HG03469 (cell line): ENCODE results near the gene FGFR2.

Experiments used
- ATAC-seq: cut with Tn5 transposase; IDR thresholded peaks from one replicate; pipeline ENCODE4 v1.9.1; 2021; ENCODE audit warnings: mild to moderate bottlenecking, moderate library complexity, moderate number of reproducible peaks; ENCODE audit not compliant: unreplicated experiment

FGFR2 gene

DNA sequence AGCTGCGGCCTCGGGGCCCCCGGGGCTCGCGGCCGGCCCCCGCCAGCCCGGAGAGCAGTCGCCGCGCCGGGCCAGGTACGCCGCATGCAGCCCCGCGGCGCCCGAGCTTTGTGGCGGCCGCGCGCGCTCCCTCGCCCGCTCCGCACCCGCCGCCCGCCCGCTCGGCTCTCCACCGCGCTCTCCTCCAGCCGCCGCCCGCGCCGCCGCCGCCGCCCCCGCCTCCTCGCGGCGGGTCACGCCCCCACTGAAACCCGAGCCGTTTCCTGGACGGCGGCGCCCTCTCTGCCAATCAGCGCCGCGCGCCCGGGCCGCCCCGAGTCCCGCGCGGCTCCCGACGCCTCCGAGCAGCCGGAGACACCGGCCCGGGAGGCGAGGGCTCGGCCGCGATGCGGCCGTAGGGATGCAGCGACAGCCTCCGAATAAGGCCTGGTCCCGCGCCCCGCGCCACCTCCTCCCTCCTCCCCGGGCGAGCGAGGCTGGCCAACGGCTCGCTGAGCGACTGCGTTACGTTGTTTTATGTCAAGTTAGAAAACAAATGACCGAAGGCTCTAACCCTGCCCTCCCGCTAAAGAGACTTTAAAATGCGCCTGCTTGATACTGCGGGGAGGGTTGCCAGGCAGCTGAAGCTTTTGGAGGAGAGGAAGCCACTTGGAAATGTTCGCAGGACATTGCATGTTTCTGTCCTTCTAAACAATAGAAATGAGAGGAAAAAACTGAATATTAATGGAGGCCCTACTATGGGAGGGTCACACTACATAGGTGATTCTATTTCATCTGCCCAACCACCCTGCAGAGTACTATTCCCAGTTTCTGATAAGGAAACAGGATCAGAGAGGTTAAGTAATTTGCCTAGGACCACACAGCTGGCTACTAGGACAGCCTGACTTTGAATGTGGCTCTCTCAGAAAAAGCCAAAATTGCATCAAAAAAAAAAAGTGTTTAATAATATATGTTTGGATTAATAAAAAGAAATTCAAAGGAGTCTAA lies at the start of gene FGFR2:
TSS of gene FGFR2 (minus strand) at position 182 of the 987 bp plus-strand sequence. CDS start 4,627 bp downstream, outside the sequence.
- ATAC-seq, result no peak

DNA sequence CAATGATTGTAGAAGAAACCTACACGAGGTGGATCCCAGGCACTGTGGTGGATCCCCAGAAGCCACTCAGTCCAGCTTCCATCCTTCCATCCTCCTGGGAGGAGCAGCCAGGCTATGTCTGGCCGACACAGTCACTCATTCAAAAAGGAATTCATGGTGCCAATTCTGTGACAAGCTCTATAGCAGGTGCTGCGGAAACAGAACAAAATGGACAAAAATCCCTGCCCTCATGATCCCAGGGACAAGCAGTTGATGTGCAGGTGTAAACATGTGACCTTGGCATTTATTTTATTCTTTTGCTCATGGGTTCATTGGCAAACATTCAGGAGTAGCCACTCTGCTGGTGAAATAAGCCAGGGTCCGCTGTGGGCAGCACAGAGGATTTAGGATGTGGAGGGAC lies 49.2 kb upstream of the FGFR2 start:
- ATAC-seq, result no peak

DNA sequence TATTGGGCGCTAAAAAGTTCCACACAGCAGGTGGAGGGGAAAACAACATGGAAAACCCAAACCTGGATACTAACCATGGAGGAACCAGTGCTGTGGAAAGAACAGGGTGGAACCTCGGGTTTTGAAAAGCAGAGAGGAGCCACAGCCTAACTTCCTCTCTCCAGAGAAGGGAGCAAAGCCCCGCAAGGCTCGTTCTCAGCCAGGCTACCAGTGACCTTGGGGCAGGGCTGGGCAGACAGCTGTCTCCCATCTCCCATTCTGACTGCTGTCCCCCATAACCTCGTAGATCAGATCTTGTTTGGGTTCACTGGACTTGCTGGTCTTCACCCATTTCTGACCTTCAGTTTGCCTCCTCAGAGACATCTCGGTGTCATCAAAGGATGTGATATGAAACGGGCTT lies 47.5 kb upstream of the FGFR2 start:
- no peak for ATAC-seq

DNA sequence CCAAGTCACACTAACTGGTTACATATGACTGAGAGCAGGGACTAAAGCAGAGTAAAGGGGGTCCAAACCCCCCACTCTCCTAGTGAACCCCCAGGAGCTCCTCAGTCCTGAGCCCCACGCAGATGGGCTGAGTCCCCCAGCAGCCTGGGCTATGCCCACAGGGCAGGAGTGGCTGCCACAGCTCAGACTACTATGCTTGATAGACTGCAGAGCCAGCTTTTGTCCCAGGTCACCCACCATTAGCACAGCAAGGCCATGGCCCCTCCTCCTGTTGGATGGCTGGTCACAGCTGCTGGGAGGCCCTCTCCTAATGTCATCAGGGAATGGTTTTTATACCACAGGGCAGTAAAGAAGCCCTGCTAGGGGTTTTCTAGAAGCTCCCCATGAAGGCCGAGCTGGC lies 46.3 kb upstream of the FGFR2 start:
- ATAC-seq, result no peak

DNA sequence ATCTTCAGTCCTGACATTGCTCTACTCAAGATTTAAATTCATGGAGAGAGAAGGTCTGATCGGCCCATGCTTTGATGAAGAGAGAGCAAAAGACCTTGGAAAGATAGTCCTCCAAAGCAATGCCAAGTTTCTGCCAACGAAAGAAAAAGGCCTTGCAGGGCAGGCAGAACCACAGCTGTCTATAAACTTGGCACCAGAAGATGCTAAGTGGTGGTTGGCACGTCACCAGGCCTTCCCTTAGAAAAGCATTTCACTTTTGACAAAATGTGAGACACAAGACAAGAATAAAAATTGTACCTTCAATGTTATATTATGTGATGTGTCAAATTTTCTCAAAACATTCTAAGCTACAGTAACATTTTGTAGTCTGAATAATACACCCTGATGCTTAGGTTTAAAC lies 42.0 kb upstream of the FGFR2 start:
- no peak for ATAC-seq

DNA sequence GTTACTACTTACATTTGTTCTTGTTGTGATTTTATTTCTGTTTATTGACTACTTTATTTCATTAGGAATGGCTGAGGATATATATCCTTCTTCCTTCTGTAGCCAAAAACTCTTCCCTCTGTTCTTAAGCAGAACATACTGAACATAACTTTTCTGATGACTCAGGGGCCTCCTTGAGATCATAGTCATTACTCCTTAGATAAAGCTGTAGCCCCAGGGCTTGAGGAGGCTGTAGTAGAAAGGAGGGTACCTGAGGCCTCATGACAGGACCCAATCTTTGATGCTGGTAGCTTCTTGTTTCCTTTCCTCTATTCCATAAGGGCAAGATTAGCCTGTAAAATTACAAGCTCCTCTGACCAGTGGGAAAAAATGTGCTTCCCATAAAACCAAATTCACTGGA lies 41.2 kb upstream of the FGFR2 start:
- ATAC-seq, result no peak

DNA sequence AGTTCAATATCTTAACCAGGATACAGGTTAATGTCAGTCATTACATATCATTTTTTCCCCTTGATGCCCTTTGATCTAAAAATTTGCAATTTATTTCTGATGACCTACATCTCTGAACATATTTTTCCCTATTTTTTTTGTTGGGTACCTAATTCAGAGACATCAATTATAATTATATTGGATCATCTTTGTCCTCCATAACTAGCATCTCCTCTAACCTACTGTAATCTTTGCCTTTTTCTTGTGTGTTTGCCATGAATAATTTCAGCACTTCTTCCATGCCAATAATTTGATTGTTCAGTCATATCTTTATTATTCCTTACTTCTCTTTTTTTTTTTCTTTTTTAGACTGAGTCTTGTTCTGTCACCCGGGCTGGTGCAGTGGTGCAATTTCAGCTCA lies 39.2 kb upstream of the FGFR2 start:
- ATAC-seq, result no peak

DNA sequence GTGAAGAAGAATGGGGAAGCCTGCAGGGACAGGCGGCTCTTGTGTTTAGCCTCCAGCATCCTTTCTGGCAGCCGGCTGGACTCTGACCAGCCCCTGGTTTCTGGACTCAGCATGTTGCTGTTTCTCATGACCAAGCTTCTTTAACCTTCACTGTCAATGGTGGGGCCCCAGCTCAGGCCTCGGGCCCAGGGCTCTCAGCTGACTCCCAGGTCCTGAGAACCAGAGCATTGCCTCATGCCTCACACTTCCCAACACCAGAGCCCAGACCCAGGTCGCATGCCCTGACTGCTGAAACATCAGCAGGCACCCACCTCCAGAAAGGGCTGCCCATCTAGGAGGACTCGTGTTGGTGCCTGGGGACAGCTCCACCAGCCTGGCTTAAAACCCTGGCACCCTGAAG lies 34.8 kb upstream of the FGFR2 start:
- no peak for ATAC-seq

DNA sequence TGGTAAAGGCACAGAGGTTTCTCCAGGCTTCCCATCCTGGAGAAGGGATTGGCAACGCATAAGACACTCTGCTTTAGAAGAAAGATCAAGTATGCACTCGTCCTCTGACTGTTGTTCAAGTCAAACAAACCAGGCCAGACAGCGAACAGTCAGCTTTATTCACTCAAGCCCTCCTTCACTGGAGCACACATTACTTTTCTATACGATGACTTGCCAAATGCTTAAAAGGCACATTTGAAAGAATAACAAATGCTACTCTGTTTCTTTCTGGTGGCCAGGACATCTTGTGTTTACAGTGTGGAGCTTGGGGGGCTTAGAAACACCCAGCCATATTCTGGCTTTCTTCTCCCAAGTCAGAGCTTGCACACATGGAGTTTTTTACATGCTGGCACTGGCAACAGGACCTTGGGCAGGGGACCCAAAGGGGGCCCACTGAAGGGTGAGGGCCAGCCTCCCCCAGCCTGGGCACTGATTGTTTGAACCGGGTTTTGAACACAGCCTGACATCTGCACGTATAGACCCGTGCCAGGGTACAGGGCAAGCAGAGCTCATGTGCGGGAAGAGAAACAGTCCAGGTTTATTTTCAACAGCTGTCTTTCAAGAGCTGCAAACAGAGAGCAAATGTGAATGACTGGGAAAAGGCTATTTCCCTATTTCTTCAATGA lies 33.3 kb upstream of the FGFR2 start:
- no peak for ATAC-seq

DNA sequence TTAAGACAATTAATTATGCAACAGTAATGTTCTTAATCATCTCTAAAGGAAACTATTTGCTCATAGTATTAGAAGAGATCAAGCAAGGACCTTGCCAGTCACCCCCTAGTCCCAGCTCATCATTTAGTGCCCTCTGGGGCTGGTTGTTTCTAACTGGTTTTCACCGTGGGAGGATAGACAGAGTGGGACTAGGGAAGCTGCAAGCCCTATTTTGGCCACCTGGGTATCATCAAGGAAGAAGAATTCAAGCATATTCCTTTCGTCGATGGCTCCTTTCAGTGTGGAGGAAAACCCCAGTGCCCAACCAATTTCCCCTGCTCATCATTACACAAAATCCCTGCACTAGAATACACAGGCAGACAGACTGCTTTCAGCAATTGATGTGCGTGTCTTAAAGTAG lies 30.6 kb upstream of the FGFR2 start:
- ATAC-seq, result no peak

DNA sequence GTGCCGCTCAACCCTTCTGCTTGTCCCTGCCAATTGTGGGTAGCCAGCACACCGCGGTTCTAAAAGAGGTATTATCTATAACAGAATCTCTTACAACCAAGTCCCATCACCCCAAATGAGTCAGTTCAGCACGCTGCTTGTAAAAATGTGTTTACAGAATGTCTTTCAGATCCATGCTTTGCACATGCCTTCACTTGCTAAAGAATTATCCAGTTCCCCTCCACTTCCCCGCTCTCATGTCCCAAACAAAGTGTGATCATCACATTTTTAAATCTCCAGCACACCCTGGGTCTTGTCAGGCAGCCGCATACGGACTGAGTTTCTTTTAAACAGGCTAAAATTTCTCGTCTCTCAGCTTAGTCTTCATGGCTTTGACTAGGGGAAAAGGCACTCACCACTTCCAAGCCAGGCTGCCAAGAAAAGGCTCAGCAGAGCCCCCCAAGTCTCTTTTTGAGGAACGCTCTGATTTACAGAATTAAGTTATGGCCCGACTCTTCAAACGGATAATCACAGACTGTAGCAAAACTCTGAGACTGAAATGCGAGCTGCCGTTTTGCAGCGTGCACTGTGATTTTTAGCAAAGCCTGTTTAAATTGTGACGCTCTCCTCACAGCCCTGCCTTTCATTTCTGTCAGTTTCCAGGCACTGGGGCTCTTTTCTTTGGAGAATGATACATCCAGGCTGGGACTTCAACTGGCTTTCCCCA lies 29.8 kb upstream of the FGFR2 start:
- no peak for ATAC-seq

DNA sequence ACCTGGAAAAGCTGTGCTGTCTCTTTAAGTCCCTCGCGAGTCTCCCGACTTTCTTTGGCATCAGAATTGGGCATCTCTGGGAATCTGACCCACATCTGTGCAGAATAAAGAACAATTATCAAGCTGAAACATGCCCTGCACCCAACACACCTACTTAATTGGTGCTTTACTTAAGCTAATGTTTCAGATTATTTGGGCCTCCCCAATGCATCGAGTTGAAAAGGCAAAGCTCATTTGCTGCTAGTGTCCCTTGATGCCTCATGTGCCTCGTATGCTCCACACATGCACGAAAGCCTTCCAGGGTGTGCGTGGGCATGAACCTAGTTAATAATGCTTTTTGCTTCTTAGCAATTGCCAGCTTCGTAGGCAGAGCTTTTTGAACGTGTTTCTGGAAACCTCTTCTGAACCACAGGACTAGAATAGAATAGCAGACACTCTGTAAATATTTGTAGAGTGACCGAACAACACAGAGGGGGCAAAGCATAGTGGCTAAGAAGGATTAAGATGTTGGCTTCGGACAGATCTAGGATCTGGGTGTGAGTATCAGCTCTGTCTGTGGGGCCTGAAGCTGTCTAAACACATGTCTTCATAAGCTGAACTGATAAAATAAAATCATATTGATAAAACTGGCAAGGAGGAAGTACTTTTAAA lies 26.7 kb upstream of the FGFR2 start:
- ATAC-seq, result no peak

DNA sequence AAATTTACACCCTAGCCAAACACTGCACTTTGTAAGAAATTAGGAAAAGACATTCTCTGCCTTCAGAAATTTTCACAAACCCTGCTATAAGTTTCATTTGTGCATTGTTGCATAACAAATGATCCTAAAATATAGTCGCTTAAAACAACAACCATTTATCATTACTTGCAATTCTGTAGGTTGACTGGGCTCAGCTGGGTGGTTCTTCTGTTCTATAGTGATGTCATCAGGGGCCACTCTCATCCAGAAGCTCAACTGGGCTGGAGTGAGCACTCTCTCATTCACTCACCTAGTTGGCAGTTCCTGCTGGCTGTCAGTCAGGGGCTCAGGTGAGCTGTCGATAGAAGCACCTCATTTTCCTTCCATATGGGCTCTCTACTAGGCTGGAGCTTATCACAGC lies 20.7 kb upstream of the FGFR2 start:
- no peak for ATAC-seq

DNA sequence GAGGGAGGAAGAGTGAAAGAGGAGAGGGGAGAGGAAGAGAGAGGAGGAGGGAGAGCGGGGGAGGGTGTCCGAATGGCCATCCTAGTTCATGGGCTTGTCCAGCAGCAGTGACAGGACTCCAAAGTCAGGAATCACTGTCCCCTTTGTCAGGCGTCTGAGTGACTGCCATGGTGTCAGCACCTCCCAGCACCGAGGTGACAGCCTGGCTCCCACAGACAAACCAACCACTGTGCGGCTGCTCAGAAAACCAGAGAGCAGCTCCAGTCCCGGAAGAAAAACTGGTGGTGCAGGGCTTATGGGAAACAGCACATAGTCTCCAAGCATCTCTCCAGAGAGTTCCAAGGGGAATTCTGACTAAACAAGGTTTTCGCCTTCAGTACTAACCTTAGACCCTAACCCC lies 18.9 kb upstream of the FGFR2 start:
- ATAC-seq, result no peak

DNA sequence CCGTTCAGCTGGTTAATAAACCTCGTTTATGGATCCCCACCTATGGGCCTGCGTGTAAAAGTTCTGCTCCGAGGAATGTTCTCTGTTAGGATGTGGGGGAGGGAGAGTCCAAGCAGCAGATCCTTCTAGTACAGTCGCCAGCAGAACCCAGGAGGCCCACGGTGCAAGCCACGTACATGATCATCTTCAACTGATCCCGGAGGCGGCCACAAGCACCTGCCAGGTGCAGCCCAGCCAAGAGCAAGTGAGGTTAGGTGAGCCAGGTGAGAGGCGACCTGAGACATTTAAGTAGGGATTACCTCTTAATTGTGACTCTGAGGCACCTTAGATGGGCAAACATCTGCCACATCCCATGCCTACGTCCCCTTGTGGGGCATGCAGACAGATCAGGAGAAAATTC lies 18.0 kb upstream of the FGFR2 start:
- no peak for ATAC-seq

DNA sequence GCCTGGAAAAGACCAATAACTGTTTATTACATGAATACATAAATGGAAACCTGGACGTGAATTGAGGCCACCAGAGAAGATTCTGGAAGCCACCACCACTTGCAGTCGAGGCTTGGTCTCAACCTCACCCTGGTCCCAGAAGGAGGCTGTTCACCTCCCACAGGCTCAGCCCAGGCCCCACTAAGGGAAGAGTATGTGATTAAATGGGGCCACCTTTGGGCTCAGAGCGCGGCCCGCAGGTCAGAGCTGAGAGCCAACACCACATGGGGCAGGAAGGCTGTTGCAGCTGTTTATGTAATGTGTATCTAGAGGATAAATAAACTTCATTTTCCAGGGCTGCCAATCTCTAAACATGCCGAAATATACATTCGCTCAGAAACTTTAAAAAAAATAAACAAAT lies 17.6 kb upstream of the FGFR2 start:
- ATAC-seq, result no peak

DNA sequence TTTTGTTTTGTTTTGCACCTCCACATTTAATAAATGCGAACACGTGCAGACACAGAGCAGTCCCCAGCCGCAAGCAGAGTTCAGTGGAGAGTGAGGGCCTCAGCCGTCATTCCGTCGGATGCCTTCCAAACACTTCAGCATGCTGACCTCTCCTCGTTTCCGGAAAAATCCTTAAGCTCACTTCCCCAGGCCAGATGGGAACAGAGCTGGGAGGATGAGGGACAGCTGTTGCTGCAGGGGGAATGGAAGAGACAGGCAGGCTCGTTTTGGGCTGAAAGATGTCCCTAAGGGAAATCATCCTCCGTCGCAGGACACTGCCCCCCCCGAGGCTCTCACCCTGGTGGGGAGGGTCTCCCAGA lies 17.2 kb upstream of the FGFR2 start:
- ATAC-seq, result no peak

DNA sequence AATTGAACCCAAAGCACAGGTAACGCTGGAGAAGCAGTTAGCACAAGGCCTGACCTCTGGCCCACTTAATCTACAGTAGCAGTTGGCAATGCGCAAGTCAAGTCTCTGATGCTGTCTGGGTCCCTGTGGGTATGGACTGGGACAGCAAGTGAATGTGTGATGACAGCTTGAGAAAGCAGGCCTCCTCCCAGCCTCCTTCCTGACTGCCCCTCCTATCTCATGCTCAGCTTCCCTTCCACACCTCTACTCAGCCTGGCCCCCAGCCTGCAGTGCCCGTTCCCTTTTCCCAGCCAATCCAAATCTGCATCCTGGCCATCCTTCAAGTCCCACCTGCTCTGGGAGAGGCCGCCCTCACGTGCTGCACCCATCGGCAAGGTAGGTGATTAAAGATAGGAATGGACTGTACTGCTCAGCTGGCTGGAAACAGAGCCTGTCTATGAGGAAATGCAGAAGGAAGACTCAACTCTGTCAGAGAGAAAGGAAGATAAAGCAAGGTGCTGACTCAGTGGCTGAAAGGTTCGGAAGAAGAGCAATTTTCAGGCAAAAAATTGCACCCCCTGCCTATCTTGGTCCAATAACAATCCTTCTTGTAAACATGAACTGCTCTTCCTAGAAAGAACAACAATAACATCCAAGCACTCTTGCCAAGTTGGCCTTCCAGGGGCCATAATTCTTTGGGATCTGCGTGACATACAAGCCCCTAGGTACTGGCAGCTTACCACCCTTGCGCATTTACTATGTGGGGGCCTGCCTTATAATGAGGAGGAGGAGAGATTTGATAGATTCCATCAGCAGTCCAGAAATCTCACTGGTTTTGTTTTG lies 16.6 kb upstream of the FGFR2 start:
- ATAC-seq, result no peak

DNA sequence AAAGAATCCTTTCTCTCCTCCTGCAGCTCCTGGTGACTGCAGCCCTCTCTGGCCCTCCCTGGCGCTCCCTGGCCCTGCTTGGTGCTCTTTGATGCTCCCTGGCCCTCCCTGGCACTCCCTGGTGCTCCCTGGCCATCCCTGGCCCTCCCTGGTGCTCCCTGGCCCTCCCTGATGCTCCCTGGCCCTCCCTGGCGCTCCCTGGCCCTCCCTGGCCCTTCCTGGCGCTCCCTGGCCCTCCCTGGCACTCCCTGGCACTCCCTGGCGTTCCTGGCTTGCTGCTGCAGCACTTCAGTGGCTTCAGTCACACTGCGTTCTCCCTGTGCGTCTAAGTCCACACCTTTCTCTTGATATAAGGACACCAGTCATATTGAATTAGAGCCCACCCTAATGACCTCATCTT lies 15.2 kb upstream of the FGFR2 start:
- no peak for ATAC-seq

DNA sequence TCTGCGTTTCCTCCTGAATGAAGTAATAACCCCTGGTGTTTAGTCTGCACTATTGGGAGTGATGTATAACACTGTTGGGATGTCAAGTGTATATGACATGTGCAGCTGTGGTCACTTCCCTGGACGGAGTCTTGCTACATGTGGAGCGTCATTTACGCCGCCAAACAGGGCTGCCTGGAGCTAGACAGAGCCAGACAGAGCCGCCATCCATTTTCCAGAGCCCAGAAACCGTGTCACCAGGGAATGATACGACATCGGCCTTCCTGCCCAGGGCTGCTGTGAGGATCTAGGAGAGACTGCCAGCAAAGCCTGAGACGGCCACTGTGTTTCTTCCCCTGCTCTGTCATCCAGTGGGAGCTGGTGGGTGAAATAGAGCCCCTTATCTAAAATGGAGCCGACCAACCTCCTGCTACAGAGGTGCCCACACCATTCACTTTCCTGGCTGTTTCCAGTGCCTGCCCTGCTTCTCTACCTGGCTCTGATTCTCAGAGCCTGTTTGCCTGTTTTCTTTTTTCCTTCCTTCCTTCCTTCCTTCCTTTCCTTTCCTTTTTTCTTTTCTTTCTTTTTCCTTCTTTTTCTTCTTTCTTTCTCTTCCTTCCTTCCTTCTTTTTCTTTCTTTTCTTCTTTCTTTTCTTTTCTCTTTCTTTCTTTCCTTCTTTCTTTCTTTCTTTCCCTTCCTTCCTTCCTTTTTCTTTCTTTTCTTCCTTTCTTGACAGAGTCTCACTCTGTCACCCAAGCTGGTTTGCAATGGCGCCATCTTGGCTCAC lies 13.3 kb upstream of the FGFR2 start:
- no peak for ATAC-seq
